DMS 273 (cell line): ENCODE data around the gene ZNF366.

ENCODE experiments used
- DNase-seq: peaks from one replicate; lab custom pipeline; 2025; ENCODE audit not compliant: unreplicated experiment; lab: John Stamatoyannopoulos, UW

Gene ZNF366

GRCh38 chr5:72441862-72442540 is 65.2 kb downstream of the ZNF366 start:
- DNase-seq: no peak

- DNase-seq: no peak
Observed at GRCh38 chr5:72441094-72441723, 66.0 kb downstream of the ZNF366 start.

- no peak for DNase-seq
Observed at GRCh38 chr5:72440207-72440638, 67.0 kb downstream of the ZNF366 start.

GRCh38 chr5:72439192-72439591 is 68.0 kb downstream of the ZNF366 start:
- DNase-seq: no peak

GRCh38 chr5:72438141-72438540 is 69.1 kb downstream of the ZNF366 start:
- DNase-seq: no peak

GRCh38 chr5:72436796-72437471 is 70.3 kb downstream of the ZNF366 start:
- DNase-seq: no peak

GRCh38 chr5:72434781-72435437 is 72.3 kb downstream of the ZNF366 start:
- no peak for DNase-seq

GRCh38 chr5:72434056-72434780 is 73.0 kb downstream of the ZNF366 start:
- DNase-seq: no peak

GRCh38 chr5:72433522-72433921 is 73.7 kb downstream of the ZNF366 start:
- no peak for DNase-seq

- DNase-seq: no peak
Observed at GRCh38 chr5:72428669-72429068, 78.5 kb downstream of the ZNF366 start.

GRCh38 chr5:72427488-72428437 is 79.4 kb downstream of the ZNF366 start:
- DNase-seq: peak; percentile 70

GRCh38 chr5:72427016-72427415 is 80.2 kb downstream of the ZNF366 start:
- no peak for DNase-seq

- no peak for DNase-seq
Observed at GRCh38 chr5:72426019-72426418, 81.2 kb downstream of the ZNF366 start.

- DNase-seq: no peak
Observed at GRCh38 chr5:72418271-72418670, 88.9 kb downstream of the ZNF366 start.

- DNase-seq: no peak
Observed at GRCh38 chr5:72417333-72418062, 89.7 kb downstream of the ZNF366 start.

- DNase-seq: no peak
Observed at GRCh38 chr5:72415616-72416325, 91.4 kb downstream of the ZNF366 start.

GRCh38 chr5:72412283-72413055 is 94.7 kb downstream of the ZNF366 start:
- DNase-seq: no peak
